GM19463 (cell line): ENCODE measurements around the gene CSTF3.
A peak's percentile ranks its signal among the peaks of the same experiment; 100 is the strongest.
"Not testable (repeated sequence)": the region's sequence is repeated elsewhere in the genome, so short reads cannot be mapped to it uniquely, and the experiment has no call there.

Experiments
- ATAC-seq: cut with Tn5 transposase; IDR thresholded peaks from one replicate; pipeline ENCODE4 v1.9.1; 2021; ENCODE audit warnings: mild to moderate bottlenecking, moderate library complexity; ENCODE audit not compliant: unreplicated experiment

CSTF3 gene

DNA sequence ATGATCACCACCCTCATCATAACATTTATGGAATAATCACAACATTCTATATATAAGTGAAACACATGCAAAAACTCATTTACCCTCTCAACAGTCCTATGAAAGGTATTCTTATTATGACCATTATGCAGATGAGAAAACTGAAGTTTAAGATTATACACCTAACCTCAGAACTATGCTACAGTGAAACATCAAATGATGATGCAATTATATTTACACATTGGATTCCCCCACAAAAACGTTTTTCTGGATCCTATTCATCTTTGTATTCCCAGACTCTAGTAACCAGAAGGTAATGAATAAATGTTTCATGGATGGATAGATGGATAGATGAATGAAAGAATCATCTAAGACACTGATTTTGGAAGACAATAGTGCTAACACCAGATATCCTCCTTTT, 67.1 kb downstream of the CSTF3 start:
- ATAC-seq = no peak

GRCh38 chr11:33089776-33090175, 71.5 kb downstream of the CSTF3 start:
- ATAC-seq = peak; percentile 61

DNA sequence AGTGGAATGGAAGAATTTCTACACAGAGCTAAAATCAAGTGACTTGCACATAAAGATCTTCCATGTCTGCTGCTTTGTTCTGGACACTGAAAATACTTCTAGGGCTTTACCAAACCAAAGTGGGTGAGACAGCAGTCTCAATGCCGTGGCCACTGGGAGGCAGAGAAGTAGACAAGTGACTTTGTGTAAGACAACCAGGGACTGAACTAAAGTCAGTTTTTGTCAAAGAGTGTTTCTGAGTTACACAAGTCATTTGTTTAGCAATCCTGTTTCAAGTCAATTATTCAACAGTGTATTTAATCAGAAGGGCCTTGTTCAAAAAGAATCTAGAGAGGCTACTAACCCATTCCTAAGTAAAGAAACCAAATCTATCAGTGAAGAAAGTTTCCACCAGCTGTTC, 75.3 kb downstream of the CSTF3 start:
- no peak for ATAC-seq

- no peak for ATAC-seq
These were observed 77.4 kb downstream of the CSTF3 start for GRCh38 chr11:33083918-33084317.

- ATAC-seq = no peak
These were observed 88.8 kb downstream of the CSTF3 start for GRCh38 chr11:33072465-33072864.

GRCh38 chr11:33068611-33069340, 92.5 kb downstream of the CSTF3 start:
- no peak for ATAC-seq

DNA sequence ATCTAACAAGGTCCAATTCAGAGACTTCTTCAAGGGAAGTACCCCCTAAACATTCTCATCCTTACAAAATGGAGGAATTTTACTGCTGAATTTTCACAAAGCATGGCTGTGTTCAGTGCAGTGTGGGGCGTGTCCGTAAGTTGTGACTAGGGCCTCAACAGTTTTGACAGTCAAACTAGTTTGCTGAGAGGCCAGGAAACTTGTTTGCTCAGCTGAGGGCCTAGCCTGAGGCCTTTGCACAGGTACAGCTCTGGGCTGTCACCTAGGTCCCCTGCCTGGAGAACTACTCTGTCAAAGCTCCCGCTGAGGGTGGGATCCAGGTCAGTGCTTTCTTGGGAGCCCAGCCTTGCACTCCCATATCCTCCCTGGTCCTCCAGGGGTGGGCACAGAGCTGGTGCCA, 94.0 kb downstream of the CSTF3 start:
- no peak for ATAC-seq

DNA sequence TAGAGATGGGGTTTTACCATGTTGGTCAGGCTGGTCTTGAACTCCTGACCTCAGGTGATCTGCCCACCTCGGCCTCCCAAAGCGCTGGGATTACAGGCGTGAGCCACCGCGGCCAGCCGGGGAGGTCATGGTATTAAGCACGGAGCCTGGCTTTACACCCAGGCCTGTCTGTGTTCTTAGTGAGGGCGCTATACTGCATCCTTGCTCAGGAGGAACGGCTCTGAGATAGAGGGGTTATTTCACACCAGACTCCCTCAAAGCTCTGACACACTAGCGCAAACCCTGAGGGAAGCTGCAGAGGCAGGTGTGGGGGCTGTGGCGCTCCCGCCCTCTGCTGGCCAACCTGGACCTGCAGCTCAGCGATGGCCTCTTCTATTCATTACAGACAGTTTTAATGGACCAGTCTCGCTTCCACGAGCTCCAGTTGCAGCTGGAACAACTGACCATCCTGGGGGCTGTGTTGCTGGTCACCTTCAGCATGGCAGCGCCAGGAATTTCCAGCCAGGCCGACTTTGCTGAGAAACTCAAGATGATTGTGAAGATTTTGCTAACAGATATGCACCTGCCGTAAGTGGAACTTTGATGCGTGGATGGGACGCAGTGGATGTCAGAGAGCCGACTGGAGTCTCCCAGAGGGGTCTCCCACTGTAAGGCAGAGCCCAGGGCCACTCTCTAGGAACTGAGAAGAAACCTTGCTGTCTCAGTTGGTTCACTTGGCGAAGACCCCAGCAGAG, 95.7 kb downstream of the CSTF3 start:
- no peak for ATAC-seq

GRCh38 chr11:33064866-33065265, 96.4 kb downstream of the CSTF3 start:
- no peak for ATAC-seq

- no peak for ATAC-seq
These were observed 97.1 kb downstream of the CSTF3 start for GRCh38 chr11:33064033-33064825.

- peak; percentile 49 for ATAC-seq
These were observed 97.9 kb downstream of the CSTF3 start for GRCh38 chr11:33063326-33063881.

- no peak for ATAC-seq
These were observed 99.1 kb downstream of the CSTF3 start for GRCh38 chr11:33062137-33062536.

DNA sequence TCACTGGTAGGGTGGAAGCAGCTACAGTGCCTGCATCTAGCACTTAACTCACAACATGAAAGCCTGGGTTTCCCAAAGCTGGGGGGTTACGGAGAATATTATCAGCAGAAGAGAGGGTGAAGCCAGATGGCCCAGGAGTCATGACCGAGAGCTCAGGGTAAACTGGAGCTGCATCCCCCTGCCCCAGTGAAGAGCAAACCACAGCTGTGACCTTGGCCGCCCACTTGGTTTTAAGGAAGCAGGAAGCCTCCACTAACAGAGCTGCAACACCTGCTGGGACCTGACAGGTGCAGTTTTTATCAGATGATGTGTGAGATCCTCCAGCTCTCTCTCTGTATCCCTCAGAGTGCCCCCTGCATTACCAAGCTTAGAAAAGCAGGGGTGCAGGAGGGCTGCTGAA, 101.0 kb downstream of the CSTF3 start:
- ATAC-seq = no peak

GRCh38 chr11:33059331-33060007, 101.8 kb downstream of the CSTF3 start:
- ATAC-seq = no peak

DNA sequence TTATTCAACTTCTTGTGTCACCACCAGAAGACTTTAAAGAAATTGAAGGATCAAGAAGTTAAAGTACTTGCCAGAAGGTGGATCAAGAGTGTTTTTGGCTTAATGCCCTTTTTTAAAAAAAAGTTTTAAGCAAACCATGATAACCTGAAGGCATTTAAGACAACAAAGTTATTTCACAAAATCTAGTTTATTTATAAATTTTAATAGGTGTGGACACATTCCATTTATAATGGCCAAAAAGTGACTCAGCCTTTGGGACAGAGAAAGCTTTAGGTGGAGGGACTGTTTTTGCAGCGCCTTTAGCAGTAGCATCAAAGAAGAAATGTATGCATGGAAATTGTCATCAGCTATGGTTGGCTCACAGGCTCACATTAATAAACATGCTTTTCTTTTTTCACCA, 104.0 kb downstream of the CSTF3 start:
- ATAC-seq = no peak

GRCh38 chr11:33055375-33055774, 105.9 kb downstream of the CSTF3 start:
- ATAC-seq = no peak

DNA sequence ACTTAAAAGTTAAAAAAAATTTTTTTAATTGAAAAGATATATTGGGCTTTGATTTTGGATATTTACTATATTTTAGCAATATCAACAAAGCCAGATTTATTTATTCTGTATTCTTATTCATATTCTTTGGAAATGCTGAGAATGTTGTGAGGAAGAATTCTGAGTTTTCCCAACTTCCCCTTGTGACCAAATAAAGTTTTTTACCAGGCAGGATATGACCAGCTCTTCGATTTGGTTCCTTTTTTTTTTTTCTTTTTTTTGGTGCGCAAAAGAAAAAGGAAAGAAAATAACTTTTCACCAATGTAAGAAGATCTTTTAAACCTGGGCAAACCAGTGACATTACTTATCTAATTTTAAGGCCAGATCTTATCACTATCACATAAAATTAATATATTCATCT, 109.0 kb downstream of the CSTF3 start:
- ATAC-seq = no peak

DNA sequence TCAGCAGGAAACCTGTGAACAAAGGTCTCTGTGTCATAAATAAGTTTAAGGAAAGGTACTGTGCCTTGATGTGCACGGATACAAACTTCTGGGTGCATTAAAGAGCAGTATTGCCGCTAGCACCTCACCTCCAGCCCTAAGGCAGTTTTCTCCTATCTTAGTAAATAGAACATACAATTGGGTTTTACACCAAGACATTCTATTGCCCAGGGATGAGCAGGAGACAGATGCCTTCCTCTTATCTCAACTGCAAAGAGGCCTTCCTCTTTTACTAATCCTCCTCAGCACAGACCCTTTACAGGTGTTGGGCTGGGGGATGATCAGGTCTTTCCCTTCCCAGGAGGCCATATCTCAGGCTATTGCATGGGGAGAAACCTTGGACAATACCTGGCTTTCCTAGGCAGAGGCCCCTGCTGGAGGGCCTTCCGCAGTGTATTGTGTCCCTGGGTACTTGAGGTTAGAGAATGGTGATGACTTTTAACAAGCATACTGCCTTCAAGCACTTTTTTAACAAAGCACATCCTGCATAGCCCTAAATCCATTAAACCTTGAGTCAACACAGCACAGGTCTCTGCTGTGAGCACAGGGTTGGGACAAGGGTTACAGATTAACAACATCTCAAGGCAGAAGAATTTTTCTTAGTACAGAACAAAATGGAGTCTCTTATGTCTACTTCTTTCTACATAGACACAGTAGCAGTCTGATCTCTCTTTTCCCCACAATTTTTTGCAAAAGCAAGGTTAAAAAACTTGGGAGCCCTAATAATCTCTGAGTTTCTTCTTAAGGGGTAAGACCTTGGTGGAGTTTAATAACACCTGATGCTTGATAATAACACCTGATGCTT, 111.5 kb downstream of the CSTF3 start:
- not testable (repeated sequence) for ATAC-seq

GRCh38 chr11:33048701-33049100, 112.6 kb downstream of the CSTF3 start:
- ATAC-seq = not testable (repeated sequence)
